NCI-H526 treated with DMSO at 0.1 percent for 48 hours (cell line): Measurements from ENCODE around the gene GRWD1.

Experiments
- DNase-seq: peaks from one replicate; lab custom pipeline; 2025; lab: John Stamatoyannopoulos, UW

Gene GRWD1

DNA sequence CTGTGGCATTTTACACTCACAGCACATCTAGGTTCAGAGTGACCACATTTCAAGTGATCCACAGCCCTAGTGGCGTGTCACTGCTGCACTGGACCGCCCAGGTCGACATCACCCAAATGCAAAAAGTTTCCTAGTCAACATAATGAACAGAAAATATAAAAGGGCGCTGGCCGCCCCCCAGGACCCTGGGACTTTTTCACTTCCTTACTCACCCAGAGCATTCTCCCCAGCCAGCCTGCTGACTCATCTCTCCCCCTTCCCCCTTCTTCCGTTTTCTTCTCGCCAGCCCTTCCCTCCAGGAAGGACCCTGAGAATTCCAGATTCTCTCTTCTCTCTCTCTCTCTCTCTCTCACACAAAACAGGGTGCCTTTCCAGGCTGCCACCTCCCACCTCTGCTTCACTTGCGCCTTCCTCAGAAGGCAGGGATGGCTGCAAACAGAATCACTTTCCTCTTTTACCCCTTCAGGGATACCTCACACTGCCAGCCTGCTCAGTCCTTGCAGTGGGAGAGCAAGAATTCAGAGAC, 21.0 kb upstream of the GRWD1 start:
- no peak for DNase-seq

DNA sequence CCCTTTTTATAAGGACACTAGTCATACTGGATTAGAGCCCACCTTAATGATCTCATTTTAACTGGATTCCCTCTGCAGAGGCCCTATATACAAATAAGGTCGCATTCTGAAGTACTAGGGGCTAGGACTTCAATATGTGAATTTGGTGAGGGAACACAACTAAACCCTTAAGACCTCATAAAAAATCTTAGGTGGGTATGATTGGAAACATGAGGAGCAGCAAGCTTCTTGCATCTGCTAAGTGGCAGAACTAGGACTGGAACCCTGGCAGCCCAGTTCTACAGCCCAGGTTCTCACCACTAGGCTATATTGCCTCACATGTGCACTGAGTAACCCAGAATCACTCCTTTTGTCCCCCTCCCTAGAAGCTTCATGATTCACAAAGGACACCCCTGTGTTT, 17.1 kb upstream of the GRWD1 start:
- no peak for DNase-seq

DNA sequence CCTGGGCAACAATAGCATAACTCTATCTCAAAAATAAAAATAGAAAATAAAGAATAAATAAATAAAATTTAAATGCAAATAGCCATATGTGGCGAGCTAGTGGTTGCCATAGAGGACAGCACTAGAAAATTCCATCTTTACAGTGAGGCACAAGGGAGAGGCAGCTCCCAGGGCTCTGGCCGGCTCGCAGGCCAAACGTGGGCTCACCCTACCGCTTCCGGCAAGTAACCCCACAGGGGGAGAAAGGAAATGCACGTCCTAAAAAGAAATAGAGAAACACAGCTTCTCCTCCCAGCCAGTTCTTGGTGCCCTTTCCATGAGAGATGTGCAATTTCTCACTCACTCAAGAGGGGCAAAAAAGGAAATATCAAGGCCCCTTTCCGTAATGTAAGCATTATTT, 12.4 kb upstream of the GRWD1 start:
- DNase-seq = no peak

DNA sequence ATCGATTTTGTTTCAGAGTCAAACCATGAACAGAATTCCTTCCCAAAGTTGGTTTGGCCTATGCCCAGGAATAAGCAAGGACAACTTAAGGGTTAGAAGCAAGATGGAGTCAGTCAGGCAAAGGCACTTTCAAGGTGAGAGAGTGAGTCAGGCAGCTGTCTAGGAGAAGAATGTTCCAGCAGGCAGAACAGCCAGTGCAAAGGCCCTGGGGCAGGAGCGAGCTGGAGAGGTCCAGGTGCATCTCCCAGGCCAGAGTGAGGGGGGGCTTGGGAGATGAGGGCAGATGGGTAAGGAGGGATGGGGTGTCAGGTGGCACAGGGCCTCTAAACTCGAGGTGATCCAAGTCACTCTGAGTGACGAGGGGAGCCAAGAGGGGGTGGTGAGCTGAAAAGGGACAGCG, 9.2 kb upstream of the GRWD1 start:
- DNase-seq = no peak

DNA sequence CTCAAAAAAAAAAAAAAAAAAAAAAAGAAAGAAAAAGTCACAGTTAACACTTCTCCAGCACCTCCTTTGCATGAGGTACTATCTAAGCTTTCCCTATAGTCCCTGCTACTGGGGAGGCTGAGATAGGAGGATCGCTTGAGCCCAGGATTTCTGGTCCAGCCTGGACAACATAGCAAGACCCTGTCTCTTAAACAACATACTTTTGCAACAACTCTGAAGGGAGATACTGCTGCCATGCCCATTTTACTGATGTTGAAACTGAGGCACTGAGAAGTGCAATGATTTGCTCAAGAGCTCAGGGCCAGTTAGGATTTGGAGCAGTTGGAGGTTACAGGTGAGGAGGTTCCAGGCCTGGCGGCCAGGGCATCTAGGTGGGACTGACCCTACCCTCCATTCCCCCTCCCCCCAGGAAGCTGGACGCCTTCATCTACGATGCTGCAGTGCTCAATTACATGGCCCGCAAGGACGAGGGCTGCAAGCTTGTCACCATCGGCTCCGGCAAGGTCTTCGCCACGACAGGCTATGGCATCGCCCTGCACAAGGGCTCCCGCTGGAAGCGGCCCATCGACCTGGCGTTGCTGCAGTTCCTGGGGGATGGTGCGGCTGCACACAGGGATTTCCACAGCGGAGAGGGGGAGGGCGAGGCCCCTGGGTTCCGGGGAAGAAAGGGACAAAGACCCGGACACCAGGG, 4.3 kb upstream of the GRWD1 start:
- no peak for DNase-seq

DNA sequence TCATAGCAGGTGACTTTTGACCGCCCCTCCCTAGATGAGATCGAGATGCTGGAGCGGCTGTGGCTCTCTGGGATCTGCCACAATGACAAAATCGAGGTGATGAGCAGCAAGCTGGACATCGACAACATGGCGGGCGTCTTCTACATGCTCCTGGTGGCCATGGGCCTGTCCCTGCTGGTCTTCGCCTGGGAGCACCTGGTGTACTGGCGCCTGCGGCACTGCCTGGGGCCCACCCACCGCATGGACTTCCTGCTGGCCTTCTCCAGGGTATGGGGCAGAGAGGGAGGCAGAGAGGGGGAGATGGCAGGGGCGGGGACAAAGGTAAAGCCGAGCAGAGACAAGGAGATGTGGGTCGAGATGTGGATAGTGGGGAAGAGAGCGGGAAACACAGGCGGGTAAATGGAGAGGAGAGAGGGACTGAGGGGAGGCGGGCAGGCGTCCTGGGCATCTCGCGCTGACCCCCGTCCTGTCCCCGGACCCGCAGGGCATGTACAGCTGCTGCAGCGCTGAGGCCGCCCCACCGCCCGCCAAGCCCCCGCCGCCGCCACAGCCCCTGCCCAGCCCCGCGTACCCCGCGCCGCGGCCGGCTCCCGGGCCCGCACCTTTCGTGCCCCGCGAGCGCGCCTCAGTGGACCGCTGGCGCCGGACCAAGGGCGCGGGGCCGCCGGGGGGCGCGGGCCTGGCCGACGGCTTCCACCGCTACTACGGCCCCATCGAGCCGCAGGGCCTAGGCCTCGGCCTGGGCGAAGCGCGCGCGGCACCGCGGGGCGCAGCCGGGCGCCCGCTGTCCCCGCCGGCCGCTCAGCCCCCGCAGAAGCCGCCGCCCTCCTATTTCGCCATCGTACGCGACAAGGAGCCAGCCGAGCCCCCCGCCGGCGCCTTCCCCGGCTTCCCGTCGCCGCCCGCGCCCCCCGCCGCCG, 3.4 kb upstream of the GRWD1 start:
- DNase-seq = no peak

DNA sequence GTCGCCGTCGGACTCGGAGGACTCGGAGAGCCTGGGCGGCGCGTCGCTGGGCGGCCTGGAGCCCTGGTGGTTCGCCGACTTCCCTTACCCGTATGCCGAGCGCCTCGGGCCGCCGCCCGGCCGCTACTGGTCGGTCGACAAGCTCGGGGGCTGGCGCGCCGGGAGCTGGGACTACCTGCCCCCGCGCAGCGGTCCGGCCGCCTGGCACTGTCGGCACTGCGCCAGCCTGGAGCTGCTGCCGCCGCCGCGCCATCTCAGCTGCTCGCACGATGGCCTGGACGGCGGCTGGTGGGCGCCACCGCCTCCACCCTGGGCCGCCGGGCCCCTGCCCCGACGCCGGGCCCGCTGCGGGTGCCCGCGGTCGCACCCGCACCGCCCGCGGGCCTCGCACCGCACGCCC, 2.5 kb upstream of the GRWD1 start:
- DNase-seq = no peak

DNA sequence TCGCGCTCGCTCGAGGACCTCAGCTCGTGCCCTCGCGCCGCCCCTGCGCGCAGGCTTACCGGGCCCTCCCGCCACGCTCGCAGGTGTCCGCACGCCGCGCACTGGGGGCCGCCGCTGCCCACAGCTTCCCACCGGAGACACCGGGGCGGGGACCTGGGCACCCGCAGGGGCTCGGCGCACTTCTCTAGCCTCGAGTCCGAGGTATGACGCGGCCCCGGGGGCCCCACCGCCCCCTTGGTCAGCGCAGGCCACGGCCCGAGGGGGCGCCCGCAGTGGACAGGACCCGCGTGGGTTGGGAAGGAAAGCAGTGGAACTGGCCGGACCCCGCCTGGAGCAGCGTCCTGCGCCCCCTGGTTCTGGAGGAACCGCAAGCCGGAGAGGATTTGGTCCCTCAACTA, 2.1 kb upstream of the GRWD1 start:
- no peak for DNase-seq

DNA sequence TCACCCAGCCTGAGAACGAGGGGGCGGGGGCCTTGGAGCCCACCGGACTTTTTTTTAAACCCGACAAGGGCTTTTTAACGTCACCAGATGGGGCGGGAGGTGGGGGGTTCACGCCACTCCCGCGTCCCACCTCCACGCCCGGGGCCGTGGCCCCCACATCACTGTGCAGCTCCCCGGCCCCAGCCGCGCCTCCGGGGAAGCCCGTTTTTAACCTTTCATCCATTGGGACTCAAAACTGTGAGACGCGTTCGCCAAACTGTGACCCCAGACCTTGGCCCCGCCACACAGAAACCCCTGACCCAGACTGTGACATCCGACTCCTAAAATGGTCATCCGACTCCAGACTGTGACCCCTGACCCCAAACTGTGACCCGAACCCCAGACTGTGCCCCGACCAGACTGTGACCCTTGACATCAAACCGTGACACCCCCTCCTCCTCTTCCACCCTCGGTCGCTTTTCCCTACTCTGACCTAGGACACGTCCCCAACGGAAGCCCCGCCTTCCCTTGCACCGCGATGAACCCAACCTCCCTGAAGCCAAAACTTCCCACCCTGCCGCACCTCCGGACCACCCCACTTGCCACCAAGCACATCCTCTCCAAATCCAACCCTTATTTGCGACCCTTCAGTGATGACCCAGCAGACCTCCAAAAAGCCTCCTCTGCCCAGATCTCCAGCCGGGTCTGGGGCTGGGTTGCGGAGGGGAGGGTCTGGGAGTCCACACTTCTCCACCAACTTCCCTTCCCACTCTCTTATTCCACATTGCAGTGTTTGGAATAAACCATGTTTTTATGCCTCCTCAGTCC, 1.5 kb upstream of the GRWD1 start:
- no peak for DNase-seq

DNA sequence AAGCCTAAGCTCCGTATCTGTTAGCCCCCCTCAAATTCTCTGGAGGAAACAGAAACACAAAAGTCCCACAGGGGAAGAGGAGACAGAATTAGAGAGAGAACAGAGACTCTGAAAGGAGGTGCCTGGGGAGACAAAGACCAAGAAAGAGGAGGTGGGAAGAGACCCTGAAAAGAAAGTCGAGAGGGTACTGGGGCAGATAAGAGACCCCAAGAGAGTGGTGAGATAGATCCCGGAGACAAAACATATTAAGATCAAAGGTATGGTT, 915 bp upstream of the GRWD1 start:
- DNase-seq = no peak

DNA sequence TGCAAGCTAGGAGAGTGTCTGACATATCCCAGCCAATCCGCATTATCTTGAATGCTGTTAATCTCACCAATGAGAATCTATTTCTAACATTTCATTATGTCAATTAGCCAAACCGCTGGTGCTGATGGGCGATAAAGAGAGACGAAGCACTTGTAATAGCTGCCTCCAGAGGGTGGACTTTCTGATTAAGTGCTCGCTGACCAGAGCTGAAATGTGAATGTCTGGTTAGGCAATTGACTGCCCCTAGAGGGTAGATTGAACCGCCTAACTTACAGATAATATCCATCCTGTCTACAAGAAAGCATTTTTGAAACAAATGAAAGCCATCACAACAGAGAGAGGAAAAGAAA, 552 bp upstream of the GRWD1 start:
- peak; percentile 95 for DNase-seq

DNA sequence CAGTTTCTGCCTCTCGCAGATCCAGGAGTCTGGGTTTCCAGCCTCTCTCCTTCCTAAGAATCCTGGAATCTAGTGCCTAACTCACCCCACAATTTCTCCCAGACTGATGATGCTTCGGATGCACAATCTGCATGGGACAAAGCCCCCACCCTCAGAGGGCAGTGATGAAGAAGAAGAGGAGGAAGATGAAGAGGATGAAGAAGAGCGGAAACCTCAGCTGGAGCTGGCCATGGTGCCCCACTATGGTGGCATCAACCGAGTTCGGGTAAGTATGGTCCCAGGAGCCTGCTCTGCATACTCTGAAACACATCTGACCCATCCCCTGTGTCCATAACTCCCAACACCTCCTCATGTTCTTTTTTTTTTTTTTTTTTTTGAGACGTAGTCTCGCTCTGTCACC, 796 bp downstream of the GRWD1 start:
- no peak for DNase-seq

DNA sequence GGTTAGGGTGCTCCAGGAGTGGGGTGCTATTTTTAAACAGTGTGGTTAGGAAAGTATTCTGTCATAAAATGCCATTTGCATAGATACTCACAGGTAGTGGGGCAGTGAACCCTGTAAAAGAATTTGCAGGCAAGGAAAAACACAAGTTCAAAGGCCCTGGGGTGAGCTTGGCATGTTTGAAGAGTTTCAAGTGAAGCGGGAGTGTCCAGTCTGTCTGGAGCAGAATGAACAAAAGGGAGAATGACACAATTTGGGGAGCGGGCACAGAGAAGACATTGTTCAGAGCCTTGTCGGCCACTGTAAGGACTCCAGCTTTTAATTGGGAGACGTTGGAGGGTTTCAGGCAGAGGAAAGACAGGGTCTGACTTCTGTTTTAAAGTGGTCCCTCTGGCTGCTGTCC, 2.8 kb downstream of the GRWD1 start:
- no peak for DNase-seq

DNA sequence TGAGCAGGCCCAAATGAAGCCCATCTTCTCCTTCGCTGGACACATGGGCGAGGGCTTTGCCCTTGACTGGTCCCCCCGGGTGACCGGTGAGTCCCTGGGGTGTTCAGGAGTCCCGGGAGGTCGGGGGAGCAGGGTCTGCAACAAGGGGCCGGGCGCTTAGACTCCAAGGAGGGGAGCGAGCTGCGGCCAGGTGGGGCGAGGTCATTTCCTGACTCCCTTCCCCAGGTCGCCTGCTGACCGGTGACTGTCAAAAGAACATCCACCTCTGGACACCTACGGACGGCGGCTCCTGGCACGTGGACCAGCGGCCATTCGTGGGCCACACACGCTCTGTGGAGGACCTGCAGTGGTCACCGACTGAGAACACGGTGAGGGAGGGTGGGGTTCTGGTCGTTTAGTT, 4.7 kb downstream of the GRWD1 start:
- no peak for DNase-seq

DNA sequence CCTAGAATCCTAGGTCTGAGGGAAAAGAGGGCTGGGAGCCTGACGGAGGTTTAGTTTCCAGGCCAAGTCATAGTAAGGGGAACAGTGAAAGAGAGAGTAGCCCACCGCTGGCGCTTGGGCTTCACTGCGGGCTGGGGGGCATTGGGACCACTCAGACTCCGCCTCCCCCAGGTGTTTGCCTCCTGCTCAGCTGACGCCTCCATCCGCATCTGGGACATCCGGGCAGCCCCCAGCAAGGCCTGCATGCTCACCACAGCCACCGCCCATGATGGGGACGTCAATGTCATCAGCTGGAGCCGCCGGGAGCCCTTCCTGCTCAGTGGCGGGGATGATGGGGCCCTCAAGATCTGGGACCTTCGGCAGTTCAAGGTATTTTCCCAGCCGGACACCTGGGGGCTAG, 5.1 kb downstream of the GRWD1 start:
- no peak for DNase-seq

DNA sequence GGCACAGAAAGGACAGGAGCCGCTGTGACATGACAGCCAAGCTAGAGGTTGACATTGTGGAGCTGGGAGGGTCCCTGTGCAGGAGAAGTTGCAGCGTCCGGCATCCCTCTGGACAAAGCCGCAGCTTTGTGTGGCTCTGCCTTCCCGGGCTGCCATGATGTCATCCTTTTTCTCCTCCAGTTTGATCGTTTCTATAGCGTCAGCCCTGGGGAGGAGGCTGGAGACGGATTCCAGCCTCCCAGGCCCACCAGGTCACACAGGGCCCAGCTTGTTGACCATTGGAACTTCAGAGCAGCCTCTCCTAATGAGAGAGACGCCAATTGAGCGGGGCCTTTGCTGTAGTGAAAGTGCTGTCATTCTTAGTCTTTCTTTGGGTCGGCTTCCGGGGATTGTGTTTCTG, 5.8 kb downstream of the GRWD1 start:
- DNase-seq = no peak

DNA sequence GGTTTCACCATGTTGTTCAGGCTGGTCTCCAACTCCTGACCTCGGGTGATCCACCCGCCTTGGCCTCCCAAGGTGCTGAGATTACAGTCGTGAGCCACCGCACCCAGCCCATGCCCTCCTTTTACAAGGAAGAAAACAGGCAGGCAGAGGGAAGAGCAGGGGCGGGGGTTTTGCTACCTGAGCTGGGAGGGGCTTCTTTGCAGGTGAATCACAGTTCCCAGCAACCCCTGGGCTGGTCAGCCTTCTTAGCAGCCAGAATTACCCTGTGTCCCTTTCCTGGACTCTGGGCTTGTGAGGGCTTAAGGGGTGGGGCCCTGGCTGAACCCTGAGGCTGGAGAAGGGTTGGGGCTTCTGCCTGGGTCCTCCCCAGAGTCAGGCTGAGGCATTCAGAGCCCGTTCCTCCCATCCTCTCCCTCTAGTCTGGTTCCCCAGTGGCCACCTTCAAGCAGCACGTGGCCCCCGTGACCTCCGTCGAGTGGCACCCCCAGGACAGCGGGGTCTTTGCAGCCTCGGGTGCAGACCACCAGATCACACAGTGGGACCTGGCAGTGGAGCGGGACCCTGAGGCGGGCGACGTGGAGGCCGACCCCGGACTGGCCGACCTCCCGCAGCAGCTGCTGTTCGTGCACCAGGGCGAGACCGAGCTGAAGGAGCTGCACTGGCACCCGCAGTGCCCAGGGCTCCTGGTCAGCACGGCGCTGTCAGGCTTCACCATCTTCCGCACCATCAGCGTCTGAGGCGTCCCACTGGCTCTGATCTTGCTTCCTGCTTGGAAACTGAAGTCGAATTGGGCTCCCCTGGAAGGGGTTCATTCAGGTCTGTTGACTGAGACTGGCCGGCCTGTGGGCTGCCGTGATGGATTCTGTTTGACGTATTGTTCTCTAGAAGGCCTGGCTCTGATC, 6.8 kb downstream of the GRWD1 start:
- no peak for DNase-seq

DNA sequence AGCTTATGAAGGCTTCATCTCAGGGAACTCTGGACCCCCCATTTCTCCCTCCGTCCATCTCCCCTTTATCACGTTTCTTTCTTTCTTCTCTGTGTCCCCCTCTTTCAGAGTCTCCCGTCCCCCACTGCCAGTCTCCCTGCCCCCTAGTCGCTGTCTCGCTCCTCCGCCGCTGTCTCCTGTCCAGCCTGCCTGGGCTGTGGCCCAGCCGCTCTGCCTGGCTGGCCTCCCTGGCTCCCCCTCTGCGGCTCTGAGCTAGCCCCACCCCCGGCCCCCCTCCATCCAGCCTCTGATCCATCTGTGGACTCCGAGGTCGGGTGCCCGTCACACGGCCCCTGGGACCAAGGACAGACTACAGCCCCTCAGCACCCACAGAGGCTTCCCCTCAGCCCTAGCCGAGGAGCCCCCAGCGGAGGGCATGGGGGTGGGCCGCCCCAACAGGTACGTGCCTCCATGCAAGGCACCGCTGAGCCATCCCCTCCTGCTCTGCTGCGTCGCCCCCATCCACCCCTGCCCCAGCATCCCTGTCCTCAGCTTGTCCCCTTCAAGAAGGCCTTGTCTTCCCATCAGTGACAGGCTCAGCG, 8.5 kb downstream of the GRWD1 start:
- DNase-seq = no peak

DNA sequence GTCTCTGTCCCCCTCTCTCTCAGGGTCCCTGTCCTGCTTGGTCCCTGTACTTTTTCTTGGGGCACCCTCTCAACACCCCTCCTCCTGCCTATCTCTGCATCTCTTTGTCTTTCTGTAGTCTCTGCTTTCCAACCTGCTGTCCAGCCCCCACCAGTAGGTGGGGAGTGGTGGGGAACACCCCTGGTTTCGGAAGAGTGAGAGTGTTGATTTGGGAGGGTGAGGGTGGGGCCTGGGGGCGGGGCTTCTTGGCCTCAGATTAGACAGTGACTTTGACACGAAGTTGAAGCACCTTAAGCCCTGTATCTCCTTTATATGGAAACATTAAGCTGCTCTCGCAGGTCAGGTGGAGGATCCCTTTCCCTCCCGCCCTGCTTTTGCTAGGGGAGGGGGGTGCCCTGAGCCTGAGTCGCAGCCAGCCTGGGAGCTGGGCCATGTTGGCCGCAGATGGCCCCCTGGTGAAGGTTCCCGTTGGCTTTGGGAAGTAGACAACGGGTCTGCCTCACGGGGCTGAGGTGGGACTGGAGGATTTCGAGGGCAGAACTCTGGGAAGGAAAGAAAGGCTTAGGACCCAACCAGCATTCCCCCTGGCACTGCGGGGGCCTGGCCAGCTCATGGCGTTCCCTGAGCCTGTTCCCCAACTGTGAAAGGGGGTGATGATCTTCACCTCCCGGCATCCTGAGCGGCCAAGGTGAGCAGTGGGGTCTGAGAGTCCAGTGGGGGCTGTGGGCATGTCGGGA, 9.6 kb downstream of the GRWD1 start, which contains the start of gene KCNJ14:
Gene KCNJ14 (plus strand): TSS at position 404 of the 737 bp plus-strand sequence. CDS start 6,151 bp downstream, outside the sequence.
- DNase-seq = no peak

DNA sequence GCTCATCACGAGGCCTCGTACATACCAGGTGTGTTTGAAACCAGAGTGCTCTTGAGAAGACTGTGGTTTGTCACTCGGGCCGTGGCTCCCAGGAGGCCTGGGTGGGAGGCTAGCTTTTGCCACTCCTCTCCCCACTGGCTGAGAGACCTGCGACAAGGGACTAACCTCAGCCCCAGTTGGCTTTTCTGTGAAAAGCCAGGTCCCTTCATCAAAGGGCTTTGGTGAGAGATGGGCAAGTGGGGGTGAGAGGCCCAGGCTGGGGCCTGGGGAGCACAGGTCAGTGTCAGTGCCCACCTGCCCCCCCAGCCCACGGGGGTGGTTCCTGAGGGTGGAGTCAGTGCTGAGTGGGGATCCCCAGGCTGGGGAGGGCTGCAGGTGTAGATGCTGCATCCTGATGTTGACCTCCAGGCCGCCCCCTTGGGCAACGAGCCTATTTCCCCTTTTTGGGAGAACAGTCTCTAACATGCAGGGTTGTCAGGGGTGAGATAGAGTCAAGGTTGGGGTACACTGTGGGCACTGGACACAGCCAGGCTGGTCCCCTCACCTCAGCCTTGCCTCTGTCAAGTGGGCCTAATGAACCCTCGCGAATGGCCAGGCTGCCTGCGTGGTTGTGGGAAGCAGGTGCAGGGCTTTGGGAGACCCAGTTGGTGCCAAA, 10.3 kb downstream of the GRWD1 start:
- no peak for DNase-seq
